PFSK-1 (cell line): ENCODE results near the gene ATXN1.

ENCODE experiments used
- FOXP2 ChIP-seq: optimal IDR thresholded peaks from 2 replicates; pipeline ENCODE3; 2011; ENCODE audit warnings: borderline replicate concordance, control low read depth, inconsistent platforms; ENCODE audit not compliant: insufficient read depth; ENCODE audit errors: extremely low read length, extremely low read depth
- POLR2AphosphoS5 ChIP-seq: IDR thresholded peaks from 2 replicates; pipeline ENCODE4 v1.6.1; 2012; ENCODE audit warnings: low read depth, mild to moderate bottlenecking, control low read depth, low read length, moderate library complexity
- REST ChIP-seq, 2 experiments: IDR thresholded peaks; 2 replicates each; pipeline versions ENCODE4 v1.6.1 to v1.8.0; 2011 to 2012; ENCODE audit warnings: low read depth in 2 of 2, low read length in 2 of 2, control low read depth in 1 of 2, inconsistent platforms in 1 of 2, mild to moderate bottlenecking in 1 of 2, moderate library complexity in 1 of 2; ENCODE audit not compliant: insufficient read depth in 1 of 2
- SIN3A ChIP-seq: IDR thresholded peaks from 2 replicates; pipeline ENCODE4 v1.6.1; 2012; ENCODE audit warnings: mild to moderate bottlenecking, low read length, moderate library complexity, borderline replicate concordance; ENCODE audit not compliant: insufficient read depth
- TAF1 ChIP-seq: IDR thresholded peaks from 2 replicates; pipeline ENCODE4 v1.6.1; 2012; ENCODE audit warnings: low read length, control low read depth, borderline replicate concordance; ENCODE audit not compliant: insufficient read depth

ATXN1 gene

GRCh38 chr6:16472349-16473069 lies 288.8 kb downstream of the ATXN1 start:
- no peak for TF ChIP-seq SIN3A
- no peak for TF ChIP-seq POLR2AphosphoS5
- no peak for TF ChIP-seq TAF1
- TF ChIP-seq REST (IDR thresholded peaks at IDR 0.05; ENCODE audit: insufficient read depth in 1 of 2, low read depth in 2 of 2, low read length in 2 of 2) = no peak
- TF ChIP-seq FOXP2 = no peak

GRCh38 chr6:16471910-16472297 lies 289.4 kb downstream of the ATXN1 start:
- TF ChIP-seq FOXP2 = no peak
- TF ChIP-seq SIN3A = no peak
- TF ChIP-seq TAF1 = no peak
- TF ChIP-seq REST (IDR thresholded peaks at IDR 0.05; ENCODE audit: insufficient read depth in 1 of 2, low read depth in 2 of 2, low read length in 2 of 2) = no peak
- no peak for TF ChIP-seq POLR2AphosphoS5

GRCh38 chr6:16471222-16471909 lies 289.9 kb downstream of the ATXN1 start:
- TF ChIP-seq POLR2AphosphoS5 (no peak), FOXP2 (no peak), TAF1 (no peak), REST (IDR thresholded peaks at IDR 0.05; ENCODE audit: insufficient read depth in 1 of 2, low read depth in 2 of 2, low read length in 2 of 2) (no peak), SIN3A (no peak)

GRCh38 chr6:16470502-16471221 lies 290.6 kb downstream of the ATXN1 start:
- no peak for TF ChIP-seq POLR2AphosphoS5
- TF ChIP-seq REST (IDR thresholded peaks at IDR 0.05; ENCODE audit: insufficient read depth in 1 of 2, low read depth in 2 of 2, low read length in 2 of 2) = no peak
- no peak for TF ChIP-seq FOXP2
- TF ChIP-seq TAF1 = no peak
